K562 (cell line): Measurements from ENCODE around the gene RAB3C. TPM values are rescaled to one million over a fixed set of nuclear protein-coding genes. Genes with fewer than 3 reads are reported as not detected.

Source experiments
- ATAC-seq: fragments of 200-7000 bp; cut with Tn5 transposase; 3 replicates; pipeline ENCODE4 v1.9.1; 2020; ENCODE audit warnings: moderate library complexity
- BruUV-seq: library from RNA; stranded (reverse); fragments of 400-500 nt; replicated peaks from 2 replicates; lab custom pipeline; 2021; lab: Mats Ljungman, UMichigan
- CTCF ChIA-PET: fragments of 300-600 bp; formaldehyde crosslinking; extraction: SDS; loops from one replicate; lab custom pipeline; 2021; ENCODE audit warnings: low intra/inter-chr PET ratio; lab: Yijun Ruan, JAX
- POLR2A ChIA-PET: fragments of 300-600, 350-650 bp; sonication (Branson Sonifier 250); formaldehyde crosslinking; extraction: SDS; loops from one replicate; lab custom pipeline; 2021; ENCODE audit warnings: antibody characterized with exemption, inconsistent platforms; lab: Yijun Ruan, JAX
- DNase-seq, 4 experiments: peaks; one replicate each; pipeline versions ENCODE4 v3.0.0 to v3.0.0-alpha.2; 2011 to 2018; ENCODE audit warnings: low spot score in 3 of 4, mixed read lengths in 3 of 4; ENCODE audit errors: extremely low read depth in 1 of 4
- FAIRE-seq: peaks from 2 replicates; lab custom pipeline; 2011; peaks lifted over from hg19 to GRCh38; lab: Jason Lieb, UNC
- H2AFZ ChIP-seq: 2 replicates; pipeline ENCODE4 v1.6.0; 2011; ENCODE audit warnings: low read depth, low read length, control low read depth, inconsistent platforms
- H3K27ac ChIP-seq: fragments of 200-600 bp; 3 replicates; pipeline ENCODE4 v1.8.0; 2011; ENCODE audit warnings: low read depth, mild to moderate bottlenecking, control low read depth, inconsistent platforms, low read length, moderate library complexity, mixed read lengths; ENCODE audit errors: extremely low read depth
- H3K27me3 ChIP-seq, 2 experiments: fragments of 300-600 bp in 1 of 2; 2 replicates in 1 of 2; 3 replicates in 1 of 2; pipeline versions ENCODE4 v1.6.0 to v1.8.0; 2011; ENCODE audit warnings: inconsistent platforms in 2 of 2, low read length in 2 of 2, mild to moderate bottlenecking in 1 of 2, mixed read lengths in 1 of 2, moderate library complexity in 1 of 2; ENCODE audit not compliant: control insufficient read depth in 2 of 2, insufficient read depth in 2 of 2
- H3K36me3 ChIP-seq: fragments of 300-600 bp; 3 replicates; pipeline ENCODE4 v1.8.0; 2011; ENCODE audit warnings: mild to moderate bottlenecking, low read length, inconsistent platforms; ENCODE audit not compliant: control insufficient read depth, insufficient read depth
- H3K4me1 ChIP-seq, 2 experiments: fragments of 200-600 bp in 1 of 2; replicated peaks in 1 of 2; 2 replicates in 1 of 2; 3 replicates in 1 of 2; pipeline versions ENCODE4 v1.5.1 to v1.8.0; 2011; ENCODE audit warnings: inconsistent platforms in 2 of 2, low read length in 2 of 2, mild to moderate bottlenecking in 1 of 2, mixed read lengths in 1 of 2, moderate library complexity in 1 of 2; ENCODE audit not compliant: control insufficient read depth in 2 of 2, insufficient read depth in 2 of 2
- H3K4me2 ChIP-seq: 2 replicates; pipeline ENCODE4 v1.6.1; 2011; ENCODE audit warnings: low read length, control low read depth, inconsistent platforms, mixed read lengths; ENCODE audit not compliant: insufficient read depth
- H3K4me3 ChIP-seq: fragments of 200-600 bp; sonication (generic), shearing (Covaris generic); 2 replicates; pipeline ENCODE4 v1.5.1; 2016; ENCODE audit warnings: control low read depth, inconsistent platforms
- H3K79me2 ChIP-seq: fragments of 200-600 bp; 3 replicates; pipeline ENCODE4 v1.8.0; 2011; ENCODE audit warnings: low read length, inconsistent platforms; ENCODE audit not compliant: control insufficient read depth, insufficient read depth
- H3K9ac ChIP-seq, 2 experiments: 2 replicates each; pipeline versions ENCODE4 v1.6.0 to v1.6.1; 2011; ENCODE audit warnings: low read depth in 2 of 2, low read length in 2 of 2, control low read depth in 1 of 2, inconsistent platforms in 1 of 2, mild to moderate bottlenecking in 1 of 2, mixed read lengths in 1 of 2; ENCODE audit not compliant: insufficient read depth in 1 of 2
- H3K9me1 ChIP-seq: one replicate; pipeline ENCODE4 v1.6.0; 2011; ENCODE audit warnings: inconsistent platforms, mild to moderate bottlenecking, low read length, moderate library complexity; ENCODE audit not compliant: control insufficient read depth, insufficient read depth
- H3K9me3 ChIP-seq: replicated peaks from 2 replicates; pipeline ENCODE4 v1.5.1; 2011; ENCODE audit warnings: low read depth, low read length, inconsistent platforms; ENCODE audit not compliant: control insufficient read depth, insufficient read depth
- H4K20me1 ChIP-seq: replicated peaks from 2 replicates; pipeline ENCODE4 v1.6.1; 2011; ENCODE audit warnings: low read length, inconsistent platforms, mixed read lengths; ENCODE audit not compliant: control insufficient read depth, insufficient read depth
- BCL6 ChIP-seq: fragments of 250-450 bp; sonication (Bioruptor Pico); IDR thresholded peaks from 2 replicates; pipeline ENCODE4 v1.4.0; 2020
- DIDO1 ChIP-seq: fragments of 450-650 bp; IDR thresholded peaks from 2 replicates; pipeline ENCODE4 v1.6.1; 2016; ENCODE audit warnings: low read depth, missing biosample characterization, missing genetic modification characterization
- GABPB1 ChIP-seq: sonication (generic); formaldehyde crosslinking; IDR thresholded peaks from 2 replicates; pipeline ENCODE4 v1.8.0; 2022; ENCODE audit warnings: mild to moderate bottlenecking, missing genetic modification reagents
- GABPB2 ChIP-seq: fragments of 250-450 bp; sonication (Bioruptor Pico); conservative IDR thresholded peaks from 2 replicates; pipeline ENCODE4 v1.5.1; 2021; ENCODE audit warnings: mild to moderate bottlenecking
- HDGF ChIP-seq: fragments of 450-650 bp; IDR thresholded peaks from 2 replicates; pipeline ENCODE4 v1.6.1; 2016
- MAFG ChIP-seq: fragments of 450-650 bp; conservative IDR thresholded peaks from 2 replicates; pipeline ENCODE4 v1.6.1; 2016; ENCODE audit warnings: missing genetic modification characterization, missing compliant biosample characterization
- PML ChIP-seq: IDR thresholded peaks from 2 replicates; pipeline ENCODE4 v1.6.1; 2012; ENCODE audit warnings: low read length, inconsistent platforms
- POLR2B ChIP-seq: fragments of 450-650 bp; IDR thresholded peaks from 2 replicates; pipeline ENCODE4 v1.6.1; 2018; ENCODE audit warnings: low read depth; ENCODE audit not compliant: partially characterized antibody
- SRSF9 ChIP-seq: fragments of 200-400 bp; formaldehyde crosslinking; IDR thresholded peaks from 2 replicates; pipeline ENCODE4 v1.6.1; 2017; ENCODE audit warnings: low read depth, low read length, borderline replicate concordance
- TAF1 ChIP-seq: IDR thresholded peaks from 2 replicates; pipeline ENCODE4 v1.6.1; 2011; ENCODE audit warnings: mild to moderate bottlenecking, low read length, moderate library complexity; ENCODE audit not compliant: insufficient read depth, control insufficient read depth, severe bottlenecking; ENCODE audit errors: extremely low read depth
- THRB ChIP-seq: fragments of 450-650 bp; formaldehyde crosslinking; conservative IDR thresholded peaks from 2 replicates; pipeline ENCODE4 v1.4.0; 2022; ENCODE audit warnings: mild to moderate bottlenecking, missing genetic modification characterization
- WHSC1 ChIP-seq: IDR thresholded peaks from one replicate; pipeline ENCODE4 v1.6.1; 2012; ENCODE audit warnings: low read length, control low read depth, inconsistent platforms
- ZNF232 ChIP-seq: sonication (generic); formaldehyde crosslinking; IDR thresholded peaks from 2 replicates; pipeline ENCODE4 v1.8.0; 2022; ENCODE audit warnings: mild to moderate bottlenecking, missing genetic modification reagents
- ZNF764 ChIP-seq: fragments of 250-450 bp; sonication (Bioruptor Pico); IDR thresholded peaks from 2 replicates; pipeline ENCODE4 v1.4.0; 2020; ENCODE audit warnings: low read depth, mild to moderate bottlenecking, moderate library complexity
- in situ Hi-C: fragments of 300-500 bp; cut with MboI; formaldehyde crosslinking; loops from 4 replicates; pipeline ENCODE4 v1.15.0; 2018; ENCODE audit warnings: inconsistent platforms, mixed read lengths
- intact Hi-C: fragments of 100-400 bp; cut with micrococcal nuclease; formaldehyde crosslinking; loops from 2 replicates; pipeline ENCODE4 v1.14.2; 2022
- polyA plus RNA-seq, 8 experiments: library from polyadenylated mRNA; depleted of rRNA in 4 of 8; stranded (reverse) in 5 of 8; unstranded in 3 of 8; fragments of >200 nt; fragmentation: Nextera tagmentation in 2 of 8; fragmentation: Illumina TruSeq in 1 of 8; extraction: Ambion mirVana in 2 of 8; extraction: Trizol in 1 of 8; gene quantifications; 2 replicates each; pipeline versions ENCODE4 v1.2.1 to v1.2.3, GENCODE V29; 2011 to 2014; ENCODE audit warnings: inconsistent platforms in 1 of 8, missing spikeins in 1 of 8
- total RNA-seq, 7 experiments: library from RNA; depleted of rRNA in 6 of 7; stranded (reverse); fragments of >200 nt in 6 of 7; fragmentation: Illumina TruSeq in 2 of 7; extraction: Trizol in 2 of 7; gene quantifications; 2 replicates each; pipeline versions ENCODE4 v1.2.1 to v1.2.3, GENCODE V29; 2011 to 2021; ENCODE audit warnings: low replicate concordance in 1 of 7
- TF ChIP-seq, protein P1 (sequence below): fragments of 450-650 bp; IDR thresholded peaks from 2 replicates; pipeline ENCODE4 v1.6.1; 2016; ENCODE audit warnings: borderline replicate concordance
- TF ChIP-seq, protein P2 (sequence below): fragments of 250-450 bp; sonication (Bioruptor Pico); IDR thresholded peaks from 2 replicates; pipeline ENCODE4 v1.4.0; 2020; ENCODE audit warnings: mild to moderate bottlenecking, moderate library complexity

RAB3C gene
- total and polyA plus RNA-seq, 9 of the 15 experiments (the other 6 are each of a cell fraction or from before 2014, with no cell fraction given) = not detected

- ATAC-seq (no peak), DNase-seq (no peak), FAIRE-seq (no peak)
- Histone ChIP-seq H3K27me3 (no peaks in the 10 kb centered on the region), H3K9me1 (no peaks in the 10 kb centered on the region), H3K4me3 (no peak overlapping the region), H3K36me3 (no peaks in the 10 kb centered on the region), H3K4me1 (no peaks in the 10 kb centered on the region), H3K79me2 (no peaks in the 10 kb centered on the region), H2AFZ (no peak overlapping the region), H4K20me1 (no peaks in the 10 kb centered on the region), H3K9ac (no peak overlapping the region), H3K27ac (no peak overlapping the region), H3K4me2 (no peak overlapping the region), H3K9me3 (no peaks in the 10 kb centered on the region)
- in situ Hi-C loops (no loop called here), intact Hi-C loops (no loop called here)
- no TSS peak for BruUV-seq
- CTCF ChIA-PET = interaction anchor here (0.7 kb wide), 1 partner anchor 1917 kb away, joined by 3 read pairs; no protein-coding TSS in a partner anchor
- TF ChIP-seq GABPB2 (CRISPR knock-in tag) (no peak), THRB (no peak), DIDO1 (tag) (no peak), ZNF232 (CRISPR knock-in tag) (no peak), MAFG (tag) (no peak), GABPB1 (no peak), WHSC1 (no peak), POLR2B (no peak), SRSF9 (no peak), BCL6 (CRISPR knock-in tag) (no peak), ZNF764 (CRISPR knock-in tag) (no peak), HDGF (no peak), PML (no peak), TAF1 (no peak)
- TF ChIP-seq, protein P1, sequence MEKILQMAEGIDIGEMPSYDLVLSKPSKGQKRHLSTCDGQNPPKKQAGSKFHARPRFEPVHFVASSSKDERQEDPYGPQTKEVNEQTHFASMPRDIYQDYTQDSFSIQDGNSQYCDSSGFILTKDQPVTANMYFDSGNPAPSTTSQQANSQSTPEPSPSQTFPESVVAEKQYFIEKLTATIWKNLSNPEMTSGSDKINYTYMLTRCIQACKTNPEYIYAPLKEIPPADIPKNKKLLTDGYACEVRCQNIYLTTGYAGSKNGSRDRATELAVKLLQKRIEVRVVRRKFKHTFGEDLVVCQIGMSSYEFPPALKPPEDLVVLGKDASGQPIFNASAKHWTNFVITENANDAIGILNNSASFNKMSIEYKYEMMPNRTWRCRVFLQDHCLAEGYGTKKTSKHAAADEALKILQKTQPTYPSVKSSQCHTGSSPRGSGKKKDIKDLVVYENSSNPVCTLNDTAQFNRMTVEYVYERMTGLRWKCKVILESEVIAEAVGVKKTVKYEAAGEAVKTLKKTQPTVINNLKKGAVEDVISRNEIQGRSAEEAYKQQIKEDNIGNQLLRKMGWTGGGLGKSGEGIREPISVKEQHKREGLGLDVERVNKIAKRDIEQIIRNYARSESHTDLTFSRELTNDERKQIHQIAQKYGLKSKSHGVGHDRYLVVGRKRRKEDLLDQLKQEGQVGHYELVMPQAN = no peak
- TF ChIP-seq, protein P2, sequence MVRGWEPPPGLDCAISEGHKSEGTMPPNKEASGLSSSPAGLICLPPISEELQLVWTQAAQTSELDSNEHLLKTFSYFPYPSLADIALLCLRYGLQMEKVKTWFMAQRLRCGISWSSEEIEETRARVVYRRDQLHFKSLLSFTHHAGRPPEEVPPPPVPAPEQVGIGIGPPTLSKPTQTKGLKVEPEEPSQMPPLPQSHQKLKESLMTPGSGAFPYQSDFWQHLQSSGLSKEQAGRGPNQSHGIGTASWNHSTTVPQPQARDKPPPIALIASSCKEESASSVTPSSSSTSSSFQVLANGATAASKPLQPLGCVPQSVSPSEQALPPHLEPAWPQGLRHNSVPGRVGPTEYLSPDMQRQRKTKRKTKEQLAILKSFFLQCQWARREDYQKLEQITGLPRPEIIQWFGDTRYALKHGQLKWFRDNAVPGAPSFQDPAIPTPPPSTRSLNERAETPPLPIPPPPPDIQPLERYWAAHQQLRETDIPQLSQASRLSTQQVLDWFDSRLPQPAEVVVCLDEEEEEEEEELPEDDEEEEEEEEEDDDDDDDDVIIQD (CRISPR knock-in tag) = no peak
- POLR2A ChIA-PET = no interaction called here
Measured at GRCh38 chr5:58750036-58750435, 167.2 kb downstream of the RAB3C start.
